HG02798 (cell line): ENCODE data around the gene TRIL.

Experiments used
- ATAC-seq: cut with Tn5 transposase; IDR thresholded peaks from one replicate; pipeline ENCODE4 v1.9.1; 2021; ENCODE audit warnings: mild to moderate bottlenecking; ENCODE audit not compliant: unreplicated experiment, poor library complexity

Gene TRIL, protein sequence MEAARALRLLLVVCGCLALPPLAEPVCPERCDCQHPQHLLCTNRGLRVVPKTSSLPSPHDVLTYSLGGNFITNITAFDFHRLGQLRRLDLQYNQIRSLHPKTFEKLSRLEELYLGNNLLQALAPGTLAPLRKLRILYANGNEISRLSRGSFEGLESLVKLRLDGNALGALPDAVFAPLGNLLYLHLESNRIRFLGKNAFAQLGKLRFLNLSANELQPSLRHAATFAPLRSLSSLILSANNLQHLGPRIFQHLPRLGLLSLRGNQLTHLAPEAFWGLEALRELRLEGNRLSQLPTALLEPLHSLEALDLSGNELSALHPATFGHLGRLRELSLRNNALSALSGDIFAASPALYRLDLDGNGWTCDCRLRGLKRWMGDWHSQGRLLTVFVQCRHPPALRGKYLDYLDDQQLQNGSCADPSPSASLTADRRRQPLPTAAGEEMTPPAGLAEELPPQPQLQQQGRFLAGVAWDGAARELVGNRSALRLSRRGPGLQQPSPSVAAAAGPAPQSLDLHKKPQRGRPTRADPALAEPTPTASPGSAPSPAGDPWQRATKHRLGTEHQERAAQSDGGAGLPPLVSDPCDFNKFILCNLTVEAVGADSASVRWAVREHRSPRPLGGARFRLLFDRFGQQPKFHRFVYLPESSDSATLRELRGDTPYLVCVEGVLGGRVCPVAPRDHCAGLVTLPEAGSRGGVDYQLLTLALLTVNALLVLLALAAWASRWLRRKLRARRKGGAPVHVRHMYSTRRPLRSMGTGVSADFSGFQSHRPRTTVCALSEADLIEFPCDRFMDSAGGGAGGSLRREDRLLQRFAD

DNA sequence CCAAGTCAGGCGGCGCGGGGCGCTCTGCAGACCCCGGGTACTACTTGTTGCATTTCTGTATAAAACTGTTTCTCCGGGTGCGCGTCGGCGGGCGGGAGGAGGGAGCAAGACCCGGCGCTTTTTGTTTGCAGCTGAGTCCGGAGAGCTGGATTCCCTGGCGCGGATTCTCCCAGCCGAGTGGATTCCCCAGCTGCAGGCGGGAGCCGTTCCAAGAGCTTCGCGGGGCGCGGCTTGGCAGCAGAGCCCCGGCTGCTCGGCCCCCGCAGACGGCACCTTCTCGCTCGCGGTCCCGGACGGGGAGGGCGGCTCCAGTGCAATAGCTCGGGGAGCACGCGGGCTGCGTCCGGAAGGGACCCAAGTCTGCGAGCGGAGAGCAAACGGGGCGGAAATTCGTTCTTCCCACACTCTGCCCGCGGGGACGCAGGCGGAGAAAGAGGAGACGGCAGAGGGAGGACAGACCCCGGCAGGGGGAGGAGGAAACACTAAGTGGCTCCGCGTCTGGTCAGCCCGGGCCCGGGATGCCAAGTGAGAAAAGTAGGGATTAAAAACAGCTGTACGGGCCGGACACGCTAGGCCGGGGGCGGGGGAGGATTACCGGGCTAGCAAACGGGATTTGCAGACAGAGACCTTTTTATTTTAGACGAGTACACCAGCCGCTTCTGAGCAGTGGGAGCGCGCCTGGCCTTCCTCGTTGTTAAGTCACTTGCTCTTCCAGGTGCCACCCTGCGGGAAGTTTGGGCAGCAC is at the start of gene TRIL:
TSS of gene TRIL (minus strand) at position 96 of the 745 bp plus-strand sequence. CDS start 284 bp downstream, outside the sequence.
- ATAC-seq = no peak

- ATAC-seq = no peak
Measured at GRCh38 chr7:29007127-29007526, 49.0 kb upstream of the TRIL start.

DNA sequence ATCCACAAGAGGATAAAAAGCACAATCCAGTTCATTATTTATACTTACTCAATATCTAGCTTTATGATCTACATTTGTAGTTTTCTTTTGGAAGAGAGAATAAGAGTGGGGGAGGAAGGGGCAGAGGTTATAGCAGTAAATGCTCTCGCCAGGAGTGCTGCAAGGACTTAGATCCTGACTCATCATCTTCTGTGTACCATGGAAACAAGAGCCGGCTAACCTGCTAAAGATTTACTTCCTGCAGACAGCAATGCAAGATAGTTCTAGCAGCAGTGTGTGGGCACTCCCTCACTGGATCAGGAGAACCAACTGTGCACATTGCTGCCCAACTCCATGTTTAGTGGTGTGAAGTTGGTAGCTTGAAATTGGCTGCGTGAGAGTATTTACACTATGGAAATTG is 47.7 kb upstream of the TRIL start:
- ATAC-seq = no peak

GRCh38 chr7:29005406-29005805 is 47.3 kb upstream of the TRIL start:
- ATAC-seq = no peak

GRCh38 chr7:29003703-29004102 is 45.6 kb upstream of the TRIL start:
- no peak for ATAC-seq

- ATAC-seq = no peak
Measured at GRCh38 chr7:29000717-29001076, 42.6 kb upstream of the TRIL start.

DNA sequence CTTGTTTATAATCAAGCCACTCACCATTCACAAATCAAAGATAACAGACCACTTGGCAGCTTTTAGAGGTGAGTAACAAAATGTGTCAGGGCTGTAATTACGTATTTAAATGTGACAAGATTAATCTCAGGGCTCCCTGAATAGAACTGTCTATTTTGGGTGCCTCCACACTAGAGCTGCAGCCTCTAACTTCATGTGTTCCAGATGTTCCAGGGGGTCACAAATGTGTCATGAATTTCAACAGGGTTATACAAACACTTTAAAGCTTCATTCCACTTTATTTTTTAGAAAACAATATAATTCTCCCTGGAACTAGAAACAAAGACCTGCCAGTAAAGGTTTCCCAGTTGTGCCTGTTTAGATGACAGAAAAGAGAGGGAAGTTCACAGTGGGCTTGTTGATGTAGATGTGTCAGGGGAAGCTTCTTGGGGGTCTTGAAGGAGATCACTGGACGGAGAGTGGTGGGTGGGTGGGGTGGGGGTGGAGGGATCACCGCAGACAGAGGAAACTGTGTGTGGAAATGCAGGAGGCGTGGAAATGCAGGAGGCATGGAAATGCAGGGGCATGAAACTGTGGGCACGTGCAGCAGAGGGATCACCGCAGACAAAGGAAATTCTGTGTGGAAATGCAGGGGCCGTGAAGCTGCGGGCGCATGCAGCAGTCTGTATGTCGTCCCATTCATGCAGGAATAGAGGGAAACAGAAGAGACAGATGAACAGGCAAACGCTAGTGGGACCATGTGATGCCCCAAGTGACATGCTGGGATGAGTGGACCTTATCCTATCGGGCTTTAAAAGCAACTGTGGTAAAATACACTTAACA is 42.0 kb upstream of the TRIL start:
- no peak for ATAC-seq

GRCh38 chr7:28999427-28999826 is 41.3 kb upstream of the TRIL start:
- ATAC-seq = no peak

DNA sequence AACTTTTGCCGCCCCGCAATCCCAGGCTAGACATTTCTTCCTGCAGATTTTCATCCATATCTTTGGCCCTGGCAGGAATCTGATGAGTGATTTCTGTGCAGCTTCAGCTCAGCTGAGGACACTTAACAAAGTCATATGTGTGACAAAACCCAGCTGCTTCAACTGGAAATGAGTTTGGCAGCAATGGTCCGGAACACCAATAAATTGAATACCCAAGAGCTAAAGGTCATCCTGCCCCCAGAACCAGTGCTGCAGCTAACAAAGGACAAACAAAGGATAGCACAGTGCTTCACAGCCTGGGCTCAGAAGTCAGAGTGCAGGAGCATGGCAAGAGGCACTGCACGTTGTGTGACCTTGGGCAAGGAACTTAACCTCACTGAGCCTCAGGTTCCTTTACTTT is 40.0 kb upstream of the TRIL start:
- no peak for ATAC-seq

- no peak for ATAC-seq
Measured at GRCh38 chr7:28996836-28997235, 38.7 kb upstream of the TRIL start.

DNA sequence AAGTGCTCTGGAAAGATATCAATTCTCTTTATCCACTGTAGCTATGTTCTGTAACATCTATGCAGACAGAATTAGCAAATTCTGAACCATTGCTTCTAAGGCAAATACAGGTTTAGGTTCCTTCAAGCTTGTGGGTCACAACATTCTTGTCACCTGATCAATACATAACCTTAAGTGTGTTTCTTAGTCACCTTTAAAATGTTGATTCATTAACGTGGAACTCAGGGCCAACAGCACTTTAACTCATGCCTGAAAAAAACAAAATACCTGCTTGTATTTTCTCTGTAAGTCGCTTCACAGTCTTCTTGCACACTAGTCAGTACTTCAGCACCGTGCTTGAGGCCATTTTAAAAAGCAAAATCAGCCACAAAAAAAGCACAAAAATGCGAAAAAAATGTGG is 35.2 kb upstream of the TRIL start:
- no peak for ATAC-seq

DNA sequence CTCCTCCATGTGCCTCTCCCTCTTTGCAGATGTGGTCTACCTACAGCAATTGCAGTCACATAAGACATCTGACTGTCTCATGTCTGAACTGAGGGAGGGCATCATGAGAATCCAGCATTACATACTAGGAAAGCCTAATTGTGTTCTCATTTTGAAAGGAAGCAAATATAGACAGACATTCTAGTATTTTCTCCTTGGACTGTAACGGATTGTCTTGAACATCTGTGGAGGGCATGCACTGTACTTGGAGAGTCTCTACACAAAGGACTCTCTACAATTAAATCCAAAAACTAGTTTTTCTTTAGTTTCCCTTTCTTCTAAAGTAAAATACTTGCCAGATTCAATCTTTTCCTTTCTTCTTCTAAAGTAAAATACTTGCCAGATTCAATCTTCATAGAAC is 34.7 kb upstream of the TRIL start:
- ATAC-seq = no peak

- no peak for ATAC-seq
Measured at GRCh38 chr7:28990200-28990960, 32.2 kb upstream of the TRIL start.

DNA sequence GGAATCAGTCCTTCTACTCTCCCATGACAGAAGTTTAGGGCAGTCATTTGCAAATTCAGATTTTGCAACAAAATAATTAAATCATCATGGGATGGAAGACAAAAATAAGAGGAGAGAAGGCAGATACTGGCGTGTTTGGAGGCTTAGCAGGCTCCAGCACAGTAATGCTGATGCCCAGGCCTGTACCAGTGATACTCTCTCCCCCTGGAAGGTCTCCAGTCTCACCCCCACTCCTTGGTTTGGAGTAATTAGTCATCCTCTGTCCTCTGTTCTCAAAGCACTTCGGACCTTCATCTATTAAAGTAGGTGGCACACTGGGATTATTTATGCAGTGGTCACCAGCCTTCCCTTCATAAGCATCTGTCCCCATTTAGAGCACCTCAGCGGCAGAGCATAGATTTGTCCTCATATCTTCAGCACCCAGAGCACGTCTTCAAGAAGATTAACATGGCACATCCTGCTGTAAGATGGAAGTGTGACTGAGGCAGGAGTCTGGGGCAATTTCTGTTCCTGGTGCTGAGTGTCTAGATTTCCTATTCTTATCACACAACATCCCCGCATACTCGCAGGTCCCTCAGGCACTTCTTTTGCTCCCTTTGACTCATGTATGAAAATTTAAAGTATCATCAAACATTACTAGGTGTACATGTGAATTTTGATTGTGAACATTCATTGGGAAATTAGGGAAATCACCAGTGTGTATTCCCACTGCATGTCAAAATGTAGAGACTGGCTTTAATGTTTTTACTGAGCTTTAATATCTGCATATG is 31.3 kb upstream of the TRIL start:
- ATAC-seq = no peak

GRCh38 chr7:28988810-28989209 is 30.7 kb upstream of the TRIL start:
- no peak for ATAC-seq

- ATAC-seq = no peak
Measured at GRCh38 chr7:28988091-28988490, 30.0 kb upstream of the TRIL start.

GRCh38 chr7:28986765-28987110 is 28.6 kb upstream of the TRIL start:
- ATAC-seq = no peak

DNA sequence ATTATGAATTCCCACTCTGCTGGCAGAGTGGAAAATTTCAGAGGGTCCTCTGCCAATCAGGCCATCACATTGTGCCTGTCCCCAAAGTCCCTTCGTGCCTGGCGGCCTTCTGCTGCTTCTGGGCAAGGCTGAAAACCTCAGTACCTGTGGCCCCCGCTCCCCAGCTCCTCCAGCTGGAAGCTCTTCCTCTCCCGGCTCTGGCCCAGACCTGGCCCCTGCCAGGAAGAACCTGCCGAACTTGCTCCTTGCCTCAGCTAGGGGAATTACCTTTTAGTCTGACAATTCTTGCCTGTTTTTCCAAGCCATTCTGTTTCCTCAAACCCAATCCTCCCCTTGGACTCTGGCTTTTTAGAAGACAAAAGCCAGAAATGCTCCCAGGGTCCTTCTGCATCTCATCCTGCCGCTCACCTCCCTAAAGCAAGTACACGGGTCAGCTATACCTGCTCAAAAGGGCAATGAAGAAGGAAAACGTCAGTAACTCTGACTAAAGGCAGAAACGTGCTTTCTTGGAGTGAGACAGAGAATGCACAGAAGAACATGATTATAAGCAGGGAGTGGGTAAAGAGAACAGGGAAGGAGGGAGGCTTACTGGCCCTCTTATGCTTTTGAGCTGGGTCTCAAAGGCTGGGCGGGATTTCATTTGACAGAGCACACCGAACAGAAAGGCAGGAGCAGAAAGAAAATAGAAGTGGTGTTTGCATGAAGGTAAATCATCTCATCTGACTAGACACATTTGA is 28.1 kb upstream of the TRIL start:
- ATAC-seq = no peak
